HG03457 (cell line): Measurements from ENCODE around the gene CD99.

ENCODE experiments used
- ATAC-seq: cut with Tn5 transposase; IDR thresholded peaks from one replicate; pipeline ENCODE4 v1.9.1; 2021; ENCODE audit warnings: moderate number of reproducible peaks; ENCODE audit not compliant: unreplicated experiment

CD99 gene

GRCh38 chrX:2697741-2698299, 6.7 kb downstream of the CD99 start:
- ATAC-seq = peak; percentile 33

GRCh38 chrX:2698604-2699003, 7.5 kb downstream of the CD99 start:
- ATAC-seq = no peak

- ATAC-seq = no peak
Measured at GRCh38 chrX:2699959-2700358, 8.9 kb downstream of the CD99 start.

GRCh38 chrX:2700405-2701320, 9.6 kb downstream of the CD99 start:
- no peak for ATAC-seq

GRCh38 chrX:2701600-2701999, 10.5 kb downstream of the CD99 start:
- no peak for ATAC-seq

GRCh38 chrX:2703991-2704369, 12.9 kb downstream of the CD99 start:
- no peak for ATAC-seq

GRCh38 chrX:2705046-2705832, 14.1 kb downstream of the CD99 start:
- no peak for ATAC-seq

GRCh38 chrX:2707334-2707760, 16.3 kb downstream of the CD99 start:
- ATAC-seq = peak; percentile 89

GRCh38 chrX:2708021-2708420, 16.9 kb downstream of the CD99 start:
- ATAC-seq = no peak

- ATAC-seq = no peak
Measured at GRCh38 chrX:2708592-2709188, 17.6 kb downstream of the CD99 start.

- ATAC-seq = no peak
Measured at GRCh38 chrX:2709556-2709955, 18.5 kb downstream of the CD99 start.

GRCh38 chrX:2710041-2710840, 19.1 kb downstream of the CD99 start:
- ATAC-seq = no peak

- no peak for ATAC-seq
Measured at GRCh38 chrX:2711441-2711840, 20.3 kb downstream of the CD99 start.

- ATAC-seq = no peak
Measured at GRCh38 chrX:2712428-2712827, 21.3 kb downstream of the CD99 start.

GRCh38 chrX:2712890-2713840, 22.1 kb downstream of the CD99 start:
- ATAC-seq = no peak

GRCh38 chrX:2714551-2714950, 23.5 kb downstream of the CD99 start:
- ATAC-seq = no peak

- ATAC-seq = no peak
Measured at GRCh38 chrX:2715066-2715600, 24.0 kb downstream of the CD99 start.

GRCh38 chrX:2717312-2717711, 26.2 kb downstream of the CD99 start:
- no peak for ATAC-seq

- ATAC-seq = no peak
Measured at GRCh38 chrX:2718821-2719220, 27.7 kb downstream of the CD99 start.
